Neural cell (in vitro differentiated cells): ENCODE measurements around the gene P3H3. TPM values are rescaled to one million over a fixed set of nuclear protein-coding genes. Genes with fewer than 3 reads are reported as not detected.

Experiments
- H2AFZ ChIP-seq: fragments of 200-600, 300-800 bp; sonication (generic), shearing (Covaris generic); 2 replicates; pipeline ENCODE4 v1.6.0; 2014; ENCODE audit warnings: low read depth, mild to moderate bottlenecking, antibody characterized with exemption, low read length, moderate library complexity
- H3F3A ChIP-seq: fragments of 200-600 bp; shearing (Covaris generic); 2 replicates; pipeline ENCODE4 v1.6.1; 2016; ENCODE audit warnings: mild to moderate bottlenecking, moderate library complexity, mixed read lengths, antibody characterized with exemption, low read length; ENCODE audit not compliant: insufficient read depth, poor library complexity, severe bottlenecking
- H3K27ac ChIP-seq: fragments of 200-600, 300-800 bp; sonication (generic), shearing (Covaris generic); 2 replicates; pipeline ENCODE4 v1.5.1; 2014; ENCODE audit warnings: mild to moderate bottlenecking, low read length, moderate library complexity
- H3K27me3 ChIP-seq: fragments of 300-800, 200-600 bp; sonication (generic), shearing (Covaris generic); 2 replicates; pipeline ENCODE4 v1.6.0; 2014; ENCODE audit warnings: mild to moderate bottlenecking, low read depth, low read length, moderate library complexity; ENCODE audit not compliant: insufficient read depth
- H3K36me3 ChIP-seq: fragments of 300-800, 200-600 bp; sonication (generic), shearing (Covaris generic); 2 replicates; pipeline ENCODE4 v1.5.1; 2014; ENCODE audit warnings: mild to moderate bottlenecking, antibody characterized with exemption, low read length, moderate library complexity; ENCODE audit not compliant: insufficient read depth
- H3K4me2 ChIP-seq: fragments of 300-800, 200-600 bp; sonication (generic), shearing (Covaris generic); 2 replicates; pipeline ENCODE4 v1.6.0; 2014; ENCODE audit warnings: mild to moderate bottlenecking, low read length
- H3K4me3 ChIP-seq: fragments of 300-800, 200-600 bp; sonication (generic), shearing (Covaris generic); 2 replicates; pipeline ENCODE4 v1.5.1; 2014; ENCODE audit warnings: mild to moderate bottlenecking, low read length, moderate library complexity
- H3K79me2 ChIP-seq: fragments of 200-600 bp; shearing (Covaris generic); replicated peaks from 2 replicates; pipeline ENCODE4 v1.6.0; 2014; ENCODE audit warnings: mild to moderate bottlenecking, low read length, moderate library complexity; ENCODE audit not compliant: insufficient read depth
- H3K9ac ChIP-seq: fragments of 300-800, 200-600 bp; sonication (generic), shearing (Covaris generic); 2 replicates; pipeline ENCODE4 v1.6.1; 2016; ENCODE audit warnings: mild to moderate bottlenecking, low read length, mixed read lengths
- H3K9me2 ChIP-seq: fragments of 200-600 bp; shearing (Covaris generic); 2 replicates; pipeline ENCODE4 v1.6.1; 2016; ENCODE audit warnings: mild to moderate bottlenecking, low read length, mixed read lengths; ENCODE audit not compliant: insufficient read depth
- H3K9me3 ChIP-seq: fragments of 200-600, 300-800 bp; sonication (generic), shearing (Covaris generic); 2 replicates; pipeline ENCODE4 v1.6.1; 2016; ENCODE audit warnings: mild to moderate bottlenecking, mixed run types, low read length, moderate library complexity, mixed read lengths
- H4K20me1 ChIP-seq: fragments of 200-600 bp; shearing (Covaris generic); 2 replicates; pipeline ENCODE4 v1.6.1; 2016; ENCODE audit warnings: mild to moderate bottlenecking, mixed run types; ENCODE audit not compliant: insufficient read depth
- CTCF ChIP-seq: fragments of 450-650 bp; IDR thresholded peaks from 2 replicates; pipeline ENCODE4 v1.5.1; 2014; ENCODE audit warnings: antibody characterized with exemption, mild to moderate bottlenecking, moderate library complexity; ENCODE audit not compliant: poor library complexity, severe bottlenecking
- EP300 ChIP-seq: fragments of 450-650 bp; conservative IDR thresholded peaks from 2 replicates; pipeline ENCODE4 v1.6.1; 2014; ENCODE audit warnings: antibody characterized with exemption, mild to moderate bottlenecking, moderate library complexity; ENCODE audit not compliant: poor library complexity, severe bottlenecking
- EZH2 ChIP-seq: fragments of 200-600, 300-800 bp; shearing (Covaris generic), sonication (generic); IDR thresholded peaks from 2 replicates; pipeline ENCODE4 v1.6.1; 2014; ENCODE audit warnings: antibody characterized with exemption, low read length, borderline replicate concordance, mild to moderate bottlenecking; ENCODE audit not compliant: insufficient read depth, poor library complexity, severe bottlenecking
- MXI1 ChIP-seq: fragments of 450-650 bp; conservative IDR thresholded peaks from 2 replicates; pipeline ENCODE4 v1.6.1; 2014; ENCODE audit warnings: antibody characterized with exemption, mild to moderate bottlenecking; ENCODE audit not compliant: poor library complexity, severe bottlenecking
- POLR2AphosphoS5 ChIP-seq: IDR thresholded peaks from 2 replicates; pipeline ENCODE4 v1.6.1; 2012
- RAD21 ChIP-seq: fragments of 450-650 bp; conservative IDR thresholded peaks from 2 replicates; pipeline ENCODE4 v1.6.1; 2014; ENCODE audit warnings: antibody characterized with exemption, mild to moderate bottlenecking, moderate library complexity
- REST ChIP-seq: IDR thresholded peaks from 2 replicates; pipeline ENCODE4 v1.6.1; 2012; ENCODE audit warnings: borderline replicate concordance
- SMC3 ChIP-seq: fragments of 450-650 bp; conservative IDR thresholded peaks from 2 replicates; pipeline ENCODE4 v1.6.1; 2014; ENCODE audit warnings: antibody characterized with exemption, mild to moderate bottlenecking, moderate library complexity; ENCODE audit not compliant: poor library complexity
- TAF1 ChIP-seq: IDR thresholded peaks from 2 replicates; pipeline ENCODE4 v1.6.1; 2012; ENCODE audit warnings: low read depth
- polyA plus RNA-seq: library from polyadenylated mRNA; depleted of rRNA; stranded (reverse); fragments of >200 nt; gene quantifications from 2 replicates; pipeline ENCODE4 v1.2.3, GENCODE V29; 2014

Gene P3H3
- polyA plus RNA-seq, 1 donor from 2014 or later, result 58.9 TPM

GRCh38 chr12:6842075-6842474, 13.9 kb downstream of the P3H3 start:
- Histone ChIP-seq H2AFZ (no peak overlapping the region), H3K36me3 (no peaks in the 10 kb centered on the region), H3K9ac (no peak overlapping the region), H3F3A (no peaks in the 10 kb centered on the region), H3K4me2 (no peak overlapping the region), H4K20me1 (no peaks in the 10 kb centered on the region), H3K9me3 (no peaks in the 10 kb centered on the region), H3K27me3 (no peaks in the 10 kb centered on the region), H3K27ac (no peak overlapping the region), H3K79me2 (no peaks in the 10 kb centered on the region), H3K9me2 (no peaks in the 10 kb centered on the region), H3K4me3 (no peak overlapping the region)
- TF ChIP-seq CTCF (no peak), REST (no peak), EP300 (no peak), MXI1 (no peak), EZH2 (no peak), POLR2AphosphoS5 (no peak), SMC3 (no peak), TAF1 (no peak), RAD21 (no peak)

GRCh38 chr12:6843118-6843902, 15.1 kb downstream of the P3H3 start:
- H3K9ac ChIP-seq, result no peak overlapping the region
- H3K27ac ChIP-seq, result no peak overlapping the region
- no peaks in the 10 kb centered on the region for H3F3A ChIP-seq
- no peak overlapping the region for H3K4me2 ChIP-seq
- H3K79me2 ChIP-seq, result no peaks in the 10 kb centered on the region
- H3K9me3 ChIP-seq, result no peaks in the 10 kb centered on the region
- no peaks in the 10 kb centered on the region for H4K20me1 ChIP-seq
- H3K27me3 ChIP-seq, result no peaks in the 10 kb centered on the region
- H3K36me3 ChIP-seq, result no peaks in the 10 kb centered on the region
- H2AFZ ChIP-seq, result no peak overlapping the region
- H3K9me2 ChIP-seq, result no peaks in the 10 kb centered on the region
- no peak for TF ChIP-seq CTCF
- H3K4me3 ChIP-seq, result no peak overlapping the region
